ENCODE results near the gene ARRDC2.

Gene ARRDC2

GRCh38 chr19:18059297-18059696 is 51.3 kb downstream of the ARRDC2 start:
- DNase-seq: no peak

GRCh38 chr19:18059902-18060301 is 51.9 kb downstream of the ARRDC2 start:
- DNase-seq: no peak

GRCh38 chr19:18060472-18060871 is 52.5 kb downstream of the ARRDC2 start:
- DNase-seq: no peak

GRCh38 chr19:18062028-18062427 is 54.1 kb downstream of the ARRDC2 start:
- DNase-seq: no peak

GRCh38 chr19:18063463-18063862 is 55.5 kb downstream of the ARRDC2 start:
- no peak for DNase-seq
